HCT116 (cell line): ENCODE measurements around the gene LMO7. TPM values are rescaled to one million over a fixed set of nuclear protein-coding genes. Genes with fewer than 3 reads are reported as not detected.

Experiments
- ATAC-seq: fragments of 200-7000 bp; cut with Tn5 transposase; 2 replicates; pipeline ENCODE4 v1.9.1; 2020; ENCODE audit warnings: mild to moderate bottlenecking, moderate library complexity
- BruUV-seq: library from RNA; stranded (reverse); fragments of 400-500 nt; replicated peaks from 2 replicates; lab custom pipeline; 2021; lab: Mats Ljungman, UMichigan
- CTCF ChIA-PET: fragments of 300-600 bp; sonication (Branson Sonifier 250); formaldehyde crosslinking; loops from one replicate; lab custom pipeline; 2021; ENCODE audit warnings: antibody characterized with exemption; lab: Charles Lee
- POLR2A ChIA-PET: fragments of 300-600, 350-600 bp; sonication (Branson Sonifier 250); formaldehyde crosslinking; loops from one replicate; lab custom pipeline; 2021; ENCODE audit warnings: antibody characterized with exemption; lab: Charles Lee
- RAD21 ChIA-PET, 2 experiments: fragments of 300-600 bp; sonication (Branson Sonifier 250); formaldehyde crosslinking; loops; one replicate each; lab custom pipeline; 2023; ENCODE audit warnings: low total read pairs in 2 of 2; ENCODE audit not compliant: uncharacterized antibody in 2 of 2, unreplicated experiment in 2 of 2, low non-redundant PET in 1 of 2; lab: Charles Lee
- DNase-seq: peaks from one replicate; pipeline ENCODE4 v3.0.0-alpha.2; 2010; ENCODE audit warnings: low read depth, low spot score
- H2AFZ ChIP-seq: fragments of 200-600 bp; shearing (Covaris generic), sonication (generic); 2 replicates; pipeline ENCODE4 v1.6.1; 2017; ENCODE audit warnings: low read depth, mixed run types, mixed read lengths, antibody characterized with exemption, low read length; ENCODE audit not compliant: poor library complexity, severe bottlenecking
- H3K27ac ChIP-seq: 2 replicates; pipeline ENCODE4 v1.5.1; 2012; ENCODE audit warnings: low read depth, low read length
- H3K27me3 ChIP-seq: fragments of 200-600 bp; sonication (generic); 2 replicates; pipeline ENCODE4 v1.6.1; 2016; ENCODE audit warnings: mixed run types, low read length, mixed read lengths; ENCODE audit not compliant: insufficient read depth
- H3K36me3 ChIP-seq, 2 experiments: fragments of 200-500 bp in 1 of 2; fragments of 200-600 bp in 1 of 2; sonication (Bioruptor generic) in 1 of 2; sonication (generic) in 1 of 2; 2 replicates each; pipeline versions ENCODE4 v1.5.1 to v1.6.1; 2014 to 2016; ENCODE audit warnings: low read length in 2 of 2, inconsistent platforms in 1 of 2, mixed read lengths in 1 of 2, mixed run types in 1 of 2; ENCODE audit not compliant: insufficient read depth in 2 of 2, control insufficient read depth in 1 of 2
- H3K4me1 ChIP-seq, 2 experiments: fragments of 200-600 bp in 1 of 2; sonication (generic) in 1 of 2; 2 replicates each; pipeline versions ENCODE4 v1.5.1 to v1.6.1; 2012 to 2017; ENCODE audit warnings: low read length in 2 of 2, inconsistent platforms in 1 of 2, mild to moderate bottlenecking in 1 of 2, mixed read lengths in 1 of 2, mixed run types in 1 of 2, moderate library complexity in 1 of 2; ENCODE audit not compliant: insufficient read depth in 2 of 2, control insufficient read depth in 1 of 2
- H3K4me2 ChIP-seq: fragments of 200-600 bp; sonication (generic); 2 replicates; pipeline ENCODE4 v1.6.1; 2017; ENCODE audit warnings: mixed run types, low read length, mixed read lengths
- H3K4me3 ChIP-seq, 2 experiments: fragments of 200-600 bp in 1 of 2; sonication (generic) in 1 of 2; replicated peaks in 1 of 2; 2 replicates each; pipeline ENCODE4 v1.5.1; 2011 to 2016; ENCODE audit warnings: low read length in 2 of 2, control low read depth in 1 of 2, low read depth in 1 of 2, mild to moderate bottlenecking in 1 of 2, mixed read lengths in 1 of 2, mixed run types in 1 of 2
- H3K79me2 ChIP-seq: fragments of 200-600 bp; sonication (generic); 2 replicates; pipeline ENCODE4 v1.6.1; 2017; ENCODE audit warnings: mild to moderate bottlenecking, mixed run types, low read length, moderate library complexity, mixed read lengths; ENCODE audit not compliant: insufficient read depth
- H3K9ac ChIP-seq: fragments of 200-600 bp; sonication (generic); 2 replicates; pipeline ENCODE4 v1.6.1; 2016; ENCODE audit warnings: low read length, mixed read lengths
- H3K9me2 ChIP-seq: fragments of 200-600 bp; sonication (generic), shearing (Covaris generic); 2 replicates; pipeline ENCODE4 v1.6.1; 2017; ENCODE audit warnings: mixed run types, mild to moderate bottlenecking, moderate library complexity; ENCODE audit not compliant: insufficient read depth
- H3K9me3 ChIP-seq, 2 experiments: fragments of 200-500 bp in 1 of 2; fragments of 200-600 bp in 1 of 2; sonication (Bioruptor generic) in 1 of 2; sonication (generic) in 1 of 2; 2 replicates each; pipeline ENCODE4 v1.6.1; 2014 to 2017; ENCODE audit warnings: low read length in 2 of 2, mixed read lengths in 2 of 2, inconsistent platforms in 1 of 2, low read depth in 1 of 2, mild to moderate bottlenecking in 1 of 2, mixed run types in 1 of 2, moderate library complexity in 1 of 2; ENCODE audit not compliant: control insufficient read depth in 1 of 2, insufficient read depth in 1 of 2
- H4K20me1 ChIP-seq: fragments of 200-600 bp; sonication (generic), shearing (Covaris generic); 2 replicates; pipeline ENCODE4 v1.6.1; 2017; ENCODE audit warnings: mixed run types, mild to moderate bottlenecking, moderate library complexity; ENCODE audit not compliant: insufficient read depth
- ATF3 ChIP-seq: IDR thresholded peaks from 2 replicates; pipeline ENCODE4 v1.6.1; 2012
- CBX3 ChIP-seq: IDR thresholded peaks from 2 replicates; pipeline ENCODE4 v1.6.1; 2012; ENCODE audit warnings: low read depth
- CEBPB ChIP-seq: IDR thresholded peaks from 2 replicates; pipeline ENCODE4 v1.6.1; 2012; ENCODE audit warnings: low read depth
- EGR1 ChIP-seq: IDR thresholded peaks from 2 replicates; pipeline ENCODE4 v1.6.1; 2012; ENCODE audit warnings: low read depth
- ELF1 ChIP-seq: IDR thresholded peaks from 2 replicates; pipeline ENCODE4 v1.6.1; 2012; ENCODE audit warnings: low read depth, borderline replicate concordance
- EZH2 ChIP-seq: fragments of 200-600 bp; sonication (generic); IDR thresholded peaks from 2 replicates; pipeline ENCODE4 v1.6.1; 2017; ENCODE audit warnings: antibody characterized with exemption, mixed run types
- JUND ChIP-seq: IDR thresholded peaks from 2 replicates; pipeline ENCODE4 v1.6.1; 2012
- POLR2A ChIP-seq: IDR thresholded peaks from 2 replicates; pipeline ENCODE4 v1.7.0; 2011; ENCODE audit warnings: borderline replicate concordance; ENCODE audit not compliant: insufficient read depth, insufficient read length; ENCODE audit errors: extremely low read depth
- POLR2AphosphoS5 ChIP-seq: IDR thresholded peaks from 2 replicates; pipeline ENCODE4 v1.6.1; 2011; ENCODE audit warnings: mild to moderate bottlenecking, low read depth, low read length, moderate library complexity
- RAD21 ChIP-seq: IDR thresholded peaks from 2 replicates; pipeline ENCODE4 v1.6.1; 2012; ENCODE audit warnings: low read depth, mild to moderate bottlenecking
- REST ChIP-seq: IDR thresholded peaks from 2 replicates; pipeline ENCODE4 v1.6.1; 2012; ENCODE audit warnings: low read depth
- SP1 ChIP-seq: IDR thresholded peaks from 2 replicates; pipeline ENCODE4 v1.6.1; 2012; ENCODE audit warnings: low read depth
- SRF ChIP-seq: IDR thresholded peaks from 2 replicates; pipeline ENCODE4 v1.6.1; 2012; ENCODE audit warnings: low read depth
- TCF7L2 ChIP-seq: IDR thresholded peaks from 2 replicates; pipeline ENCODE4 v1.7.0; 2011; ENCODE audit warnings: borderline replicate concordance, inconsistent platforms; ENCODE audit not compliant: insufficient read depth, insufficient read length; ENCODE audit errors: extremely low read depth
- YY1 ChIP-seq: IDR thresholded peaks from 2 replicates; pipeline ENCODE4 v1.6.1; 2011; ENCODE audit warnings: low read length, low read depth, moderate library complexity, mild to moderate bottlenecking; ENCODE audit not compliant: insufficient replicate concordance; ENCODE audit errors: extremely low read depth
- ZBTB33 ChIP-seq: IDR thresholded peaks from 2 replicates; pipeline ENCODE4 v1.6.1; 2011; ENCODE audit warnings: mild to moderate bottlenecking, low read length, moderate library complexity; ENCODE audit not compliant: insufficient replicate concordance; ENCODE audit errors: extremely low read depth
- ZFX ChIP-seq: fragments of 450-650 bp; IDR thresholded peaks from 2 replicates; pipeline ENCODE4 v1.6.1; 2017
- intact Hi-C: fragments of 100-400 bp; cut with micrococcal nuclease; formaldehyde crosslinking; loops from 2 replicates; pipeline ENCODE4 v1.10.0; 2022
- total RNA-seq: library from RNA; stranded (reverse); gene quantifications from one replicate; pipeline ENCODE4 v1.2.1, GENCODE V29; 2021; ENCODE audit not compliant: unreplicated experiment

LMO7 gene
- total RNA-seq, 1 experiment from 2014 or later = 8.1 TPM

- ATAC-seq = no peak
- Histone ChIP-seq H3K4me3 (no peak overlapping the region), H3K27me3 (no peaks in the 10 kb centered on the region), H3K4me2 (no peak overlapping the region), H3K4me1 (peaks cover 0 to 4% of the 10 kb centered on the region in 2 experiments; a peak in 2 of 4 replicates), H3K9ac (no peak overlapping the region), H2AFZ (no peak overlapping the region), H3K27ac (no peak overlapping the region), H3K79me2 (no peaks in the 10 kb centered on the region), H4K20me1 (no peaks in the 10 kb centered on the region), H3K36me3 (no peaks in the 10 kb centered on the region), H3K9me2 (no peaks in the 10 kb centered on the region), H3K9me3 (no peaks in the 10 kb centered on the region)
- no peak for TF ChIP-seq SRF
- no peak for TF ChIP-seq EGR1
- TF ChIP-seq YY1 = no peak
- no TSS peak for BruUV-seq
- ChIA-PET RAD21 (no interaction called here), CTCF (no interaction called here), POLR2A (no interaction called here)
- no peak for DNase-seq
- intact Hi-C loops = no loop called here
These were observed 118.8 kb downstream of the LMO7 start for GRCh38 chr13:75754936-75755335.

- Histone ChIP-seq H2AFZ (no peak overlapping the region), H3K9me3 (no peaks in the 10 kb centered on the region), H3K4me3 (no peak overlapping the region), H4K20me1 (no peaks in the 10 kb centered on the region), H3K9ac (no peak overlapping the region), H3K9me2 (no peaks in the 10 kb centered on the region), H3K27ac (no peak overlapping the region), H3K4me1 (peaks cover 0 to 17% of the 10 kb centered on the region in 2 experiments; a peak in 3 of 4 replicates), H3K4me2 (no peak overlapping the region), H3K27me3 (no peaks in the 10 kb centered on the region), H3K79me2 (no peaks in the 10 kb centered on the region), H3K36me3 (no peaks in the 10 kb centered on the region)
- ChIA-PET POLR2A (no interaction called here), CTCF (no interaction called here), RAD21 (no interaction called here)
- no TSS peak for BruUV-seq
- DNase-seq (no peak), ATAC-seq (no peak)
- intact Hi-C loops = no loop called here
- TF ChIP-seq REST = no peak
- no peak for TF ChIP-seq SP1
- no peak for TF ChIP-seq EGR1
- TF ChIP-seq SRF = no peak
- no peak for TF ChIP-seq POLR2A
- TF ChIP-seq CBX3 = no peak
- TF ChIP-seq JUND = no peak
- TF ChIP-seq ATF3 = no peak
- no peak for TF ChIP-seq ELF1
- TF ChIP-seq RAD21 = no peak
- no peak for TF ChIP-seq ZBTB33
- no peak for TF ChIP-seq CEBPB
- no peak for TF ChIP-seq TCF7L2
- TF ChIP-seq POLR2AphosphoS5 = no peak
- TF ChIP-seq ZFX = no peak
- TF ChIP-seq EZH2 = no peak
These were observed 121.2 kb downstream of the LMO7 start for GRCh38 chr13:75757336-75757735.
